ENCODE data around the gene PTPRC.

Gene PTPRC

DNA sequence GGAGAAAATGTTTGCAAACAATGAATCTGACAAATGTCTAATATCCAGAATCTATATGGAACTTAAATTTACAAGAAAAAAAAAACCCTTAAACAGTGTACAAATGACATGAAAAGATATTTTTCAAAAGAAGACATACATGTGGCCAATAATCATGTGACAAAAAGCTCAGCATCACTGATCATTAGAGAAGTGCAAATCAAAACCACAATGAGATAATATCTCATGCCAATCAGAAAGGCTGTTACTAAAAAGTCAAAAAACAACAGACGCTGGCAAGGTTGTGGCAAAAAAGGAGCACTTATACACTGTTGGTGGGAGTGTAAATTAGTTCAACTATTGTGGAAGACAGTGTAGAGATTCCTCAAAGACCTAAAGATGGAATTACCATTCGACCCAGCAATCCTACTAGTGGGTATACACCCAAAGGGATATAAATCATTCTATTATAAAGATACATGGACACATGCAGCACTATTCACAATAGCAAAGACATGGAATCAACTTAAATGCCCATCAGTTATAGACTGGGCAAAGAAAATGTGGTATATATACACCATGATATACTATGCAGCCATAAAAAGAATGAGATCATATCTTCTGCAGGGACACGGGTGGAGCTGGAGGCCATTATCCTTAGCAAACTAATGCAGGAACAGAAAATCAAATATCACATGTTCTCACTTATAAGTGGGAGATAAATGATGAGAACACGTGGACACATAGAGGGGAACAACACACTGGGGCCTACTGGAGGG is 123.2 kb downstream of the PTPRC start:
- DNase-seq: no peak

DNA sequence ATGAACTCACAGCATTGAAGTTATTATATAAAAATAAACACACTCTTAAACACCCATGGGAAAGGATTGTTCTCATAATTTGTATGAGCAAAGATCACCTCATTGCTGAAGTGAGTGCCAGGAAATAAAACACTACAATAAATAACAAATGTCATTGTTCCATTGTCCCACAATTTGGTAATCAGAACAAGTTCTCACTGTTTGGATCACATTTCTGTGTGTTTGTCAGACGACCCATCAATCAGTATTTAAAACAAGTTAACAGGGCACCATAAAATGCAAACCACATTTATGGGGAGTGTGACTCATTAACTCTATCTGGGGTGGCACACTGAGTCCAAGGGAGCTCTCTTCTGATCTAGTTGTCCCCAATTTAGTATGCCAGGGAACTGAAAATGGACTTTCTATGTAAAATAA is 124.5 kb downstream of the PTPRC start:
- peak in 1 of 56 donors; percentile 8 for DNase-seq

DNA sequence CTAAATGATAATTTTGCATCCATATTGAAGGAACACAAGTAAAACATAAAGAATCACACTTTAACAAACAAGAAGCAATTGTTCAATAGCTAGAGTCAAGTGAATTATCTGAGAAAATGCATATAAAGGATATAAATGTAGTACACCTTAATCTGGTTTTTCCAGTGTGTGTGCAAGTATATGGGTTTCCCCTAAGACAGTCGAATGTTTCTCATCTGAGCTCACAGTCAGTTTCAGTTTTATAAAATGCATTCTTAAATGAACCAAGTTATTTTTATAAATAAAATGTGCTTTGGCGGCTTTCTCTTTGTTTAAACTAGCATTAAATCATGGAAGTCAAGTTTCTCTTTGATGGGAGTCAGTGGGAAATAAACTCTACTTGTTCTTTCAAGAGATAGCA is 125.9 kb downstream of the PTPRC start:
- no peak for DNase-seq

DNA sequence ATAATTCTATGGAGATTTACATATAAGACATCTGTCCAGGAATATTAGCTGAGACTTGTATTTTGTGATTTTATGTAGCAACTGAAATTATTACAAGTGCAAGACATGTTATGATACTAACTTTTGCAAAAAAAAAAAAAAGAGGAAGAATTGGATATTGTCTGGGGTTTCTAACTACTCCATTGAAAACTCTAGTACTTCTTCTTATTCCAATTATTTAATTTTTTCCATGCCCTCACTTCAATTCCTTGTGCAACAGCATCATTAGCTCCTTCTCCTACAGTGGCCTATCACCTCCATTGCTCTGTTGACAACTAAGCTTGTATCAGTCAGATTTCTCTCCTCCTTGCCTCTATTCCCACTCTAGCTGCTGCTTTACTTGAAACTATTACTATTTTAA is 126.6 kb downstream of the PTPRC start:
- no peak for DNase-seq

DNA sequence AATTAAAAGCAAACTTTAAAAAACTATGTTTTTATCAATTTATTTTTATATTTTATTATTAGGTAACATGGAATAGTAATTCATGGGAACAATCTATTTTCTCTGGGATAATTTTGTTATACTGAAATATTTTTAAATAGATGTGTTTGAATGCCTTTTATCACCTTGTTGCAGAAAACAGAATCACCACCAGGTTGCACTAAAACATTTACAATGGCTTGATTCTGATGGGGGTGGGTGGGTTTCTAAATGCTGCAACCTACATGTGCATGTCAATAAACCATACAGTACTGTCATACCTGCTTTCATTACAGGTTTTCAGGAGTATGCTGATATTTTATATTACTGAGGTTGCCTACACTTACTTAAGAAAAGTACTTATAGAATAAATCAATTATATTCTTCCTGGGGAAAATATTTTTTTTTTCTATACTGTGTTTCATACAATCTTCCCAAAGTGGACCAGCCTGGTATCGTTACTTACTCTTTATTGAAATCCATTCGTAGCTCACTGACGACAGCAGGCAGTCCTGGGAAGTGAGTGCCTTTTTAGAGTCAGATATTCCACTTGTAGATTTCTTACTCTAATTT is 132.8 kb downstream of the PTPRC start:
- DNase-seq: no peak

DNA sequence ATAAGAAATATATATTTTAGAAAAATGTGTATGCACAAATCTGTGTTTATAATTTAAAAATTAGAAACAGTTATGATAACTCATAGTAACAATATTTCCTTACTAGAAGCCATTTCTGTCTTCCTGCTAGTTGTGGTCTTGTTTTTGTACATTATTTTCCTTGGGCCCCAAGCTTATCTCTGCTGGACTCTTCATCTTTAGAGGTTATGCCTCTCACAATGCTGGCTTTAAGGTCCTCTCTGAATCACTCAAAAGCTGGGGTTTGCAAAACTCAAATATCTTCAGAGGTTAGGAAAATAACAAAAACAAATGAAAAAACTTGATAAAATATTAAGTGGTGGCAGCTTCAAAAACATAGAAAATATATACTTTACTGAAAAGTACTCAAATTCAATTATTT is 133.8 kb downstream of the PTPRC start:
- no peak for DNase-seq

DNA sequence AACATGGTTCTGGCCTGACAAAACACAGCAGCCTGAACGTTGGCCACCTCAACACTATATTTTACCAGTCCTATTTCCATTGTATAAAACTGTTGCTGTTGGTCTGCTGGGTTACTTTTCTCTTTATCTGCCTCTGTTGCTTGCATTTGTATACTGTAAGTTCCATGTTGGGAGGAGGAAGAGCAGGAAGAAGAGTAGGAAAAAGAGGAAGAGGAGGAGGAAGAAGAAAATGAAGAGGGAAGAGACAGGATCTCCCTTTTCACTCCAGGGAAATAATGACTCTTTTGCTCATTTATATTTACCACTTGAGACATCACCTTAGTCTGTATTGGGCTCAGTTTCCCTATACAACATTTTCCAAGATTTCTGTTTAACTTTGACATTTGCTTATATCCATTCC is 134.2 kb downstream of the PTPRC start:
- no peak for DNase-seq

DNA sequence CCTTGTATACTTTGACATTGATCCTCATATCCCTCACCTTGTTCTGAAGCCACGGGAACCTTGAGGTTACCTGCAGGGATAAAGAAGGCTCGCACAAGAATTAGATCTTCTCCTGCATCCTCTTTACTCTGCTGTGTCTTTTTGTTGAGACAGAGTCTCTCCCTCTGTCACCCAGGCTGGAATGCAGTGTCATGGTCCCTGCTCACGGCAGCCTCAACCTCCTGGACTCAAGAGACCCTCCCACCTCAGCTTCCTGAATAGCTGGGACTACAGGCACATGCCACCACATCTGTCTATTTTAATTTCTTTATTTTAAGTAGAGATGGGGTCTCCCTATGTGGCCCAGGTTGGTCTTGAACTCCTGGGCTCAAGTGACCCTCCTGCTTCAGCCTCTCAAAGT is 134.7 kb downstream of the PTPRC start:
- DNase-seq: no peak

DNA sequence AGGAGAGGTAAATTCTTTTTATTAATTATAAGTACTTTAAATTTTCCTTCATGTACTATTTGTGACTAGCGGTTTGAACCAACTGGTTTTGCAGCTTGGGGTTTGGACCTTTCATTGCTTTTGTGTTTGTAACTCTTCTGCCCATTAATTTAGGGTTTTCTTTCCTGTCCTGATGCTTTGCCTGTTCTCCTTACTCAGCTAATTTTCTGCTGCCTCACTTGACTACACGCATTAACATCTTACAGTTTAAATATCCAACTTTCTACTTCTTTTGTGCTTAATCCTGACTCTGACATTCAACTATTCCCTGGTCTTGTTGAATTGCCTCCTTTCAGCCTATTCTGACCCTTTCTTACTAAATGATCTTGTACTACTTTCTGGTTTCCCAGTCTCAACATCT is 135.6 kb downstream of the PTPRC start:
- DNase-seq: no peak

DNA sequence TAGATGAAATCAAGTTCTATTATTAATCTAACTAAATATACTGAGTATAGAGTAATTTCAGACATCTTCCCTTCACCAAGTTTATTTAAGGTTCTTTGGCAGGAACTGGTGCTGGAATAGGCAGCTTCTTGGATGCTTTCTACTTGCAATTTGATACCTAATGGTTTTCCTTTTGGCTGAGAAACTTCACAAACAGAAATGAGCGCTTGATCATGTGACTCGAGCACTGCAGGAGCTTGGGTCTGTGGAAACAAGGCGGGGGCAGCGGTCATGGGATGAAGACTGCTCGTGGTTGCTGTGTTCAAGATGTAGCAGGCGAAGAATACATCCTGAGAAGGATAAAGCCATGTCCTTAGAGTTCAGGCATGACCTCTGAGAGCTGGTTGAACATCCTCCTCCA is 136.8 kb downstream of the PTPRC start:
- DNase-seq: no peak

DNA sequence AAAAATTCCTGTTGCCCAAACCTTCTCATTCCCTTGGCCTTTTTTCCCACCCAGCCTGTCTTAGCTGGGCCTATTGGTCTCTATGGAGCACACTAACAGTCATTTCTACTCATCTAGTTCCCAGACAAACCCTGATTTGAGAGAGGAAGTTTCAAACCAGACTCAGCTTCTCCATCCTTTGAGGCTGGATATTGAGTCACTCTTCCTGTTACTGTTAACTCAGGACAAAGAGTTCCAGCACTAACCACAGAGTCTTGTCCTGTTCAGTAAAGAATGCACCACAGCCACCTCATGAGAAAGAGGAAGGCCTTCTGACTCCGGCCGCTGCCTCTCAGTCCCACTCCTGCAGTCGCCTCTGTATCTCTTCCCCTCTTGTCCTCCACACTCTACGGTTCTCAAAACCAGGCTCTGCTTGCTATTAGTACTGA is 137.8 kb downstream of the PTPRC start:
- peak in 14 of 56 donors; percentile 3 to 39 (median 12) for DNase-seq

DNA sequence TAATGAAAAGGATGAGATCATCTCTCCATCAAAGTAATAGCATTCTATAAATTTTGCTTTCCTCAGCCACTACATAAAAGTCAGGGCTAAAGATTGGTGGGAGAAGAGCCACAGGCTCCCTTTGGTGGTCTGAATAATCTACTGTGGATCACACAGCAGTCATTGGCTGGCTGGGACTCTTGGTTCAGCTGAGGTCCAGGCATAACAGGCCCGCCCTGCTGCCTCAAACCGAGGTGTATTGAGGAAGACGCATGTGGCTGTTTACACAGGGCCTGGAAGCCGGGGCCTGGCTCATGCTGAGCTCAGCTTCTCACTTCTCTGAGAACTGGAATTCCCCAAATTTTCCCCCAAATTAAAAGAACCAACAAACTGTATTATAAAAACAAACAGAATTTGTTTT is 139.2 kb downstream of the PTPRC start:
- DNase-seq: no peak

DNA sequence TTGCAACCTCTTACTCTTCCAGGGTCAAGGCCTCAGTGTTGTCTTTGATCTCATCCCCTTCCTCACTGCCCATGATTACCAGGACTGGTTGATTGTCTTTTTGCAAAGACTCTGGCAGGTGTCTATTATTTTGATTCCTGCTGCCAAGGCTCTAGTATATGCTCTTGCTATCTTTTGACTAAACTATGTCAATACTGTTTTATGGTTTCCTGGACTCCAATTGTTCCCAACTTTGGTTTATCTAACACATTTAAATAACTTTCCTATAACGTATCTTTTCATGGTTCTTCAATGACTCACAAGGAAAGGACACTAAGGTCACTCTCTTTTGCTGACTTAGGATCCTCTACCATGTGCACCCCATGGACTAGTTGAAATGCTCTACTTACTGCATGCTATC is 141.5 kb downstream of the PTPRC start:
- DNase-seq: no peak

DNA sequence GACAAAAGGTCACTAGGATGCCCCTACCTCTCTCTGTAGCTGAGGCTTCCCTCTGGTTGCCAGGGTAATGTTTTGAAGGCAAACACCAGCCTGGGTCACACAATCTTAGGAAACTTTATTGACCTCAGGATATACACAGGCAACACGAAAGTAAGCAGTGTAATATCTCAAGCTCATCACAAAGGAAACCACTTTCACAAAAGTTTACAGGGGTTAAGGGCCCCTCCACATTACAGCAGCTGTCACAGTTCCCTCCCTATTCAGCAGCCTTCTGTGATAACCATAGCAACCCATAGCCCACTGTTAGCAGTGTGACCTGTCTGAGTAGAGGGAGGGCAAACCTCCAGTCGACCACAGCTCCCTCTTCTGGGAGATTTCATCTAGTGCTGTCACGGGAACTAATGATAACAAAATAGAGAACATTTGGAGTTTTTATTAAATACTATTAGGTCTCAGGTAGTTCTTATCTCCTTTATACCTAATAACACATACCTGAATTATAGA is 149.8 kb downstream of the PTPRC start:
- DNase-seq: peak in 2 of 56 donors; percentile 4 to 6

DNA sequence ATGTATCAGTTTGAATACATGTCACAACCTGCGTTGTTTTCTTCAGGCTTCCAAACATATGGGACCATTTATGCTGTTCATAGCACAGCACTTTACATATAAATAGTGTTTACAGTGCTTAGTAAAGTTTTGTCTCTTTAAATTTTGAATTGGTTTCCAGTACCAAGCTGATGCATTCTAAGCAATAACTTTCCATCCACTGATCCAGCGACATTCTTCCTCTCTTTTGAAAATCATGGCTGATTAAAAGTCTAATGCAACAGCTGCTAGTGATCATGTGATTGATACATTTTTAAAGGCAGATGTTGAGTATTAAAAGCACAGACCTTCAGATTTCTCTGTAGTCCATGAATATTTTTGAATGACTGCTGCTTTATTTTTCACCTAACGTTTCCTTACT is 154.9 kb downstream of the PTPRC start:
- no peak for DNase-seq

DNA sequence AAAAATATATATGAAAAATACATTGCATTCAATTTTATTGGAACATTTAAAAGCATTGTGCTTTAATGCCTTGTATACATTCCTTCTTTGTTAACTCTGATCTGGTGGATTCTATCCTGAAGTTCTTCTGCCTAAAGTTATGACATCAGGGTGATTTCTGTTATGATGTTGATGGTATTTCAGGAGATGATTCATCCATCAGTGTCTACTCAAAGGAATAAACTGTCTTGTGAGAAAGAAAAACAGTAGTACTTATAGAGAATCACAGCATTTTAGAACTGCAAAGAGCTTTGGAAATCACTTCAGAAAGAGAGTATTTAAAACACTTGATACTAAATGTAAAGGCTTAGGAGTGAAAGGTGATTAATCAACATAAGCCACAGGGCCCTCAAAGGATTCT is 155.7 kb downstream of the PTPRC start:
- no peak for DNase-seq

DNA sequence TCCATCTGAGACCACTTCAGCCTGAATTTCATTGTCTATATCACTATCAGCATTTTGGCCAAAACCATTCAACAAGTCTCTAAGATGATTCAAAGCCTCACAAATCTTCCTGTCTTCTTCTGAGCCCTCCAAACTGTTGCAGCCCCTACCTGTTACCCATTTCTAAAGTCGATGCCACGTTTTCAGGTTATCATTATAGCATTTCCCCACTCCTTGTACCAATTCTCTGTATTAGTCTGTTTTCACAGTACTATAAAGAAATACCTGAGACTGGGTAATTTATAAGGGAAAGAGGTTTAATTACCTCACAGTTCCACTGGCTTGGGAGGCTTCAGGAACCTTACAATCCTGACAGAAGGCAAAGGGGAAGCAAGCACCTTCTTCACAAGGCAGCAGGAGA is 158.8 kb downstream of the PTPRC start:
- no peak for DNase-seq

DNA sequence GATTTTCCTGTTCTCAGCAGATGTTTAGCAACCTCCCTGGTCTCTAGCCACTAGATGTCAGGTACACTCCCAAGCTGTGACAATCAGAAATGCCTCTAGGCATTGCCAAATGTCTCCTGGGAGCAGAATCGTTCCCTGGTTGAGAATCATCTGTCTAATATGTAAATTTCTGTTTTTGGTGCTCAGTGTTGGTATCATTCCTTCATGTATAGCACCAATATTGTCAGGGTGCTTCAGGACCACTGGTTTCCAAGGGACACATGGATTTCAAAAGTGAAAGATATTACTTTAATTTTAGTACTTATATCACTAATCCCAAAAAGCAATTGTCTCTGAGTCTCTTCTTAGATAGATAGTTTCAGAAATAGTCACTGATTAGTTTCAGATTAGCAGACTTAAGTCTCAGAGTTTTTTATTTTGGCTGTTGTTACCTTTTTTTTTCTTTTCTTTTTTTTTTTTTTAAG is 160.1 kb downstream of the PTPRC start:
- DNase-seq: no peak

DNA sequence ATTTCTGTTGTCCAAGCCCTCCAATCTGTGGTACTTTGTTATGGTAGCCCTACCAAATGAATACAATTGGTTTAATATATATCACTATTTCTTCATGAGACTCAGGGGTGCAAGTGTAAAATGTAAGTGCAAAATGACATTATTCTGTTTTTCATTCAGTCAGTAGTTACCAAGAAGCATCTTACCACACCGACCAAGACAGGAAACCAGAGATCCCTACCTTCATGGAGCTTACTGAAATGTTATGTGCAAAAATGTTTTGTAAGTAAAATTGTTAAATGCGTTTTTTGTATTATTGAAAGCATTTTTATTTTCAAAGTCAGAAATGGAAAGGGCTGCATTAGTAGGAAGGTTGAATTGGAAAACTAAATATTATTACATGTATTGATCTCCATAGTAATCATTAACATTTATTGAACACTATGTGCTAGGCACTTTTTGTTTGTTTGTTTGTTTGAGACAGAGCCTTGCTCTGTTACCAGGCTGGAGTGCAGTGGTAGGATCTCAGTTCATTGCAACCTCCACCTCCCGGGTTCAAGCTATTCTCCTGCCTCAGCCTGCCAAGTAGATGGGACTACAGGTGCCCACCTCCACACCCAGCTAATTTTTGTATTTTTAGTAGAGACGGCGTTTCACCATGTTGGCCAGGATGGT is 166.8 kb downstream of the PTPRC start:
- no peak for DNase-seq

DNA sequence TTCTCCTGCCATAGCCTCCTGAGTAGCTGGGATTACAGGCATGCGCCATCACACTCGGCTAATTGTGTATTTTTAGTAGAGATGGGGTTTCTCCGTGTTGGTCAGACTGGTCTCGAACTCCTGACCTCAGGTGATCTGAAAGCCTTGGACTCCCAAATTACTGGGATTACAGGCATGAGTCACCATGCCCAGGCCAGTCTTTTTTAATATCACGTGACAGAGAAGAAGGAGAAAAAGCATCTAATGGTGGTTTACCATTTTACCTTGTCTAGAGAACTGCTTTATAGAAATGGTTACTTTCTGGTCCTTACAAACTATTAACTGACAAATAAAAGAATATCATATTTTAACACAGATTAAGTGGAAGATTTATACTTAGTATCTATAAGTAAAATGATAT is 168.0 kb downstream of the PTPRC start:
- DNase-seq: no peak

Data from nucleus accumbens (tissue), 56 donors.